ENCODE results near the gene TARS1. TPM values are rescaled to one million over a fixed set of nuclear protein-coding genes. Genes with fewer than 3 reads are reported as not detected.
"Not testable (repeated sequence)": the region's sequence is repeated elsewhere in the genome, so short reads cannot be mapped to it uniquely, and the experiment has no call there.

The TARS1 gene
- total and polyA plus RNA-seq, 2 donors from 2014 or later: 66.0 to 99.5 TPM

DNA sequence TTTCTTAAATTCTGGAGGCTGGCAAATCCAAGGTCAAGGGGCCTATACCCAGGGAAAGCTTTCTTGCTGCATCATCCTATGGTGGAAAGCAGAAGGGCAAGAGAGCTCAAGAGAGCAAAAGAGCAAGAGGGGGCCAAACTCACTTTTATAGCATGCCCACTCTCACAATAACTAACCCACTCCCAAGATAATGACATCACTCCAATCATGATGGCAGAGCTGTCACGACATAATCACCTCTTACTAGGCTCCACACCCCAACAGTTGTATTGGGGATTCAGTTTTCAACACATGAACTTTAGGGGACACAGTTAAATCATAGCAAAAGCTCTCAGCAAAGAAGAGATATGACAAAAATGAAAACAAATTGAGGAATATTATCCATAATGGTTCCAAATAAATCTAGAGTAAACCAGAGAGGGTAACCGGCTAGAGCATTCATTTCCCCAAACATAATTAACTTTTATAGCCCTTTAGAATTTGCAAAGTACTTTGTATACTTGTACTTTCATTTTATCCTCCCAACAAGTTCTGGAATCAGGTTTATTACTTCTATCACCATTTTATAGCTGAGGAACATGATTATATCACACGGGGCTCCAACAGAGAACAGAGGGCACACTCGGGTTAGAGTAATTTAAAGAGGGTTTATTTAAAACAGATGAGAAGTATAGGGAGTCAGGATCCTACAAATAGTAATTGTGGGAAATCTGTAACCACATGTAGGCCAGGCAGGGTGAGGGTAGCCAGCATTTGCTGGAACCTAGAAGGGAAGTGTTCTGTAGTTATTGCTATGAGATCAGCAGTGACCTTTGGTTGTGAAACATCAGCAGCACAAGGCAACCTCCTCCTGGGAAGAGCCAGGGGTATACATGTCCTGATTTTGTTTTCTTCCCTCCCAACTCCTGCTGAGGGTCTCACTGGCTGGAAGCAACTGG lies 7.2 kb upstream of the TARS1 start:
- H3K9ac ChIP-seq (ENCODE audit: low read length in 3 of 3): no peak overlapping the region

DNA sequence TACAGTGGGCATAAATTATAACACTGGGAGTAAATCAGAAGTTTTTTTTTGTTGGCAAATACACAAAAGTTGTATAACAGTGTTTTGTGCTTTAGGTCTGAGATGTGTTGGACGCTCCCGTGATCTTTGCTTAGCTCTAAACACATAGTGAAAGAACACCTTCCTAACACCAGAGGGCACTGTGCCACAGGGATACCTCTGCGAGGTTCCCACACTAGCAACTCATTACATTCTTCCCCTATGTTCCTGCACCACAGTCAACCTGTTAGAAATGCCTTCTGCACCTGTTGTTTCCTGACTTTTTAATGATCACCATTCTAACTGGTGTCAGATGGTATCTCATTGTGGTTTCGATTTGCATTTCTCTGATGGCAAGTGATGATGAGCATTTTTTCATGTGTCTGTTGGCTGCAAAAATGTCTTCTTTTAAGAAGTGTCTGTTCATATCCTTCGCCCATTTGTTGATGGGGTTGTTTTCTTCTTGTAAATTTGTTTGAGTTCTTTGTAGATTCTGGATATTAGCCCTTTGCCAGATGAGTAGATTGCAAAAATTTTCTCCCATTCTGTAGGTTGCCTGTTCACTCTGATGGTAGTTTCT lies 4.8 kb upstream of the TARS1 start:
- H3K27ac ChIP-seq (ENCODE audit: low read depth in 2 of 2, low read length in 2 of 2); H3K36me3 ChIP-seq (ENCODE audit: control insufficient read depth in 2 of 3, insufficient read depth in 3 of 3, low read length in 3 of 3); H3K4me3 ChIP-seq (ENCODE audit: low read length in 3 of 3); intact Hi-C loops (cut with DNase I); H3K4me1 ChIP-seq (ENCODE audit: control insufficient read depth in 2 of 3, insufficient read depth in 2 of 3, low read depth in 1 of 3, low read length in 3 of 3); H3K9me3 ChIP-seq (ENCODE audit: control insufficient read depth in 2 of 3, insufficient read depth in 1 of 3, low read length in 3 of 3); H3K27me3 ChIP-seq (ENCODE audit: control insufficient read depth, insufficient read depth, low read length); H3K9ac ChIP-seq (ENCODE audit: low read length in 3 of 3): not testable (repeated sequence)
- DNase-seq (peak in 4 of 5 donors; percentile 57 to 88 (median 81)), FAIRE-seq (peak; percentile 38)
- TF ChIP-seq, protein P1, sequence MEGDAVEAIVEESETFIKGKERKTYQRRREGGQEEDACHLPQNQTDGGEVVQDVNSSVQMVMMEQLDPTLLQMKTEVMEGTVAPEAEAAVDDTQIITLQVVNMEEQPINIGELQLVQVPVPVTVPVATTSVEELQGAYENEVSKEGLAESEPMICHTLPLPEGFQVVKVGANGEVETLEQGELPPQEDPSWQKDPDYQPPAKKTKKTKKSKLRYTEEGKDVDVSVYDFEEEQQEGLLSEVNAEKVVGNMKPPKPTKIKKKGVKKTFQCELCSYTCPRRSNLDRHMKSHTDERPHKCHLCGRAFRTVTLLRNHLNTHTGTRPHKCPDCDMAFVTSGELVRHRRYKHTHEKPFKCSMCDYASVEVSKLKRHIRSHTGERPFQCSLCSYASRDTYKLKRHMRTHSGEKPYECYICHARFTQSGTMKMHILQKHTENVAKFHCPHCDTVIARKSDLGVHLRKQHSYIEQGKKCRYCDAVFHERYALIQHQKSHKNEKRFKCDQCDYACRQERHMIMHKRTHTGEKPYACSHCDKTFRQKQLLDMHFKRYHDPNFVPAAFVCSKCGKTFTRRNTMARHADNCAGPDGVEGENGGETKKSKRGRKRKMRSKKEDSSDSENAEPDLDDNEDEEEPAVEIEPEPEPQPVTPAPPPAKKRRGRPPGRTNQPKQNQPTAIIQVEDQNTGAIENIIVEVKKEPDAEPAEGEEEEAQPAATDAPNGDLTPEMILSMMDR (IDR thresholded peaks at IDR 0.05; ENCODE audit: borderline replicate concordance, extremely low read depth, insufficient read depth): peak; percentile 73

More for the DNA sequence above, 7.2 kb upstream of the TARS1 start:
- Histone ChIP-seq H3K4me1 (ENCODE audit: control insufficient read depth in 2 of 3, insufficient read depth in 2 of 3, low read depth in 1 of 3, low read length in 3 of 3) (peaks cover 0 to 4% (median 0%) of the 10 kb centered on the region in 3 donors), H3K36me3 (ENCODE audit: control insufficient read depth in 2 of 3, insufficient read depth in 3 of 3, low read length in 3 of 3) (no peaks in the 10 kb centered on the region), H3K27me3 (ENCODE audit: control insufficient read depth, insufficient read depth, low read length) (no peaks in the 10 kb centered on the region), H3K9me3 (ENCODE audit: control insufficient read depth in 2 of 3, insufficient read depth in 1 of 3, low read length in 3 of 3) (no peaks in the 10 kb centered on the region), H3K27ac (ENCODE audit: low read depth in 2 of 2, low read length in 2 of 2) (no peak overlapping the region), H3K4me3 (ENCODE audit: low read length in 3 of 3) (no peak overlapping the region)
- no peak for FAIRE-seq
- TF ChIP-seq, protein P1 (IDR thresholded peaks at IDR 0.05; ENCODE audit: borderline replicate concordance, extremely low read depth, insufficient read depth): no peak
- no peak for DNase-seq
- intact Hi-C loops (cut with DNase I): no loop called here

DNA sequence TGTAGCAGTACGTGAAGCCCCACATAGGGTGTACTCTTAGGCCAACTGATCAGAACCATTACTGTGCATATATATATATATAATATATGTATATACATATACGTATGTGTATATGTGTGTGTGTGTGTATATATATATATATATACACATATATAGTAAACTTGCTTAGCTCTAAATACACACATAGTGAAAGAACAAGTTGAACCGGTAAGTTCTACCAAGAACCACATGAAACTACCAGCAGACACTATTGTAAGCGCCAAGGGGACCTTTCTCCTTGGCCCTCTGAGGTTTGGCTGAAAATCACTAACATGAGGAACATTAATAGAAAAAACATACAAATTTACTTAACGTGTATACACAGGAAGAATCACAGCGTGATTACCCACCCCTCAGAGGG lies 1.8 kb upstream of the TARS1 start:
- Histone ChIP-seq H3K27ac (ENCODE audit: low read depth in 2 of 2, low read length in 2 of 2) (no peak overlapping the region), H3K36me3 (ENCODE audit: control insufficient read depth in 2 of 3, insufficient read depth in 3 of 3, low read length in 3 of 3) (no peaks in the 10 kb centered on the region), H3K4me3 (ENCODE audit: low read length in 3 of 3) (peak overlapping the region in 2 of 3 donors; percentile 82 to 85), H3K4me1 (ENCODE audit: control insufficient read depth in 2 of 3, insufficient read depth in 2 of 3, low read depth in 1 of 3, low read length in 3 of 3) (peaks cover 8 to 14% (median 11%) of the 10 kb centered on the region in 3 donors), H3K27me3 (ENCODE audit: control insufficient read depth, insufficient read depth, low read length) (no peaks in the 10 kb centered on the region), H3K9me3 (ENCODE audit: control insufficient read depth in 2 of 3, insufficient read depth in 1 of 3, low read length in 3 of 3) (no peaks in the 10 kb centered on the region), H3K9ac (ENCODE audit: low read length in 3 of 3) (peak overlapping the region in 2 of 3 donors; percentile 69 to 78)
- TF ChIP-seq, protein P1 (IDR thresholded peaks at IDR 0.05; ENCODE audit: borderline replicate concordance, extremely low read depth, insufficient read depth): no peak
- no peak for FAIRE-seq
- intact Hi-C loops (cut with DNase I): no loop called here
- DNase-seq: no peak
